Measurements from ENCODE around the gene TEX54. TPM values are rescaled to one million over a fixed set of nuclear protein-coding genes. Genes with fewer than 3 reads are reported as not detected.
A peak's percentile ranks its signal among the peaks of the same experiment; 100 is the strongest.
"Not testable (repeated sequence)": the region's sequence is repeated elsewhere in the genome, so short reads cannot be mapped to it uniquely, and the experiment has no call there.

Gene TEX54
- total RNA-seq, 2 donors from 2014 or later: not detected

DNA sequence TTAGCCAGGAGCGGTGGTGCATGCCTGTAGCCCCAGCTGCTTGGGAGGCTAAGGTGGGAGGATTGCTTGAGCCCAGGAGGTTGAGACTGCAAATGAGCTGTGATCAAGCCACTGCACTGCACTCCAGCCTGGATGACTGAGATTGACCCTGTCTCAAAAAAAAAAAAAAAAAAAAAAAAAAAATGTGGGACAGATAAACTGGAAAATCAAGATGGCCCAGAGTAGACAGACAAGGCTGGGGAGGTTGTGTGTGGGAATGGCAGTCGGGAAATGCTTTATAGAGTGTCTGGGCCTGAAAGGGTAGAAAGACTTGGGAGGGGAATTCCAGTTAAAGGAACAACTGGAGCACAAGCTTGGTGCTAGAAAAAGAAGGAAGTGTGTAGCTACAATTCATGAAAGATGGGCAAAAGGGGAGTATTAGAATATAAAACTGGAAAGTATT, 24.9 kb upstream of the TEX54 start:
- intact Hi-C loops (cut with DNase I): loop anchor here in 1 of 2 donors (10.0 kb wide), 1 partner anchor 253 kb away; the partner anchor contains the start of gene MTA2
- no peak for DNase-seq
- ATAC-seq: no peak

DNA sequence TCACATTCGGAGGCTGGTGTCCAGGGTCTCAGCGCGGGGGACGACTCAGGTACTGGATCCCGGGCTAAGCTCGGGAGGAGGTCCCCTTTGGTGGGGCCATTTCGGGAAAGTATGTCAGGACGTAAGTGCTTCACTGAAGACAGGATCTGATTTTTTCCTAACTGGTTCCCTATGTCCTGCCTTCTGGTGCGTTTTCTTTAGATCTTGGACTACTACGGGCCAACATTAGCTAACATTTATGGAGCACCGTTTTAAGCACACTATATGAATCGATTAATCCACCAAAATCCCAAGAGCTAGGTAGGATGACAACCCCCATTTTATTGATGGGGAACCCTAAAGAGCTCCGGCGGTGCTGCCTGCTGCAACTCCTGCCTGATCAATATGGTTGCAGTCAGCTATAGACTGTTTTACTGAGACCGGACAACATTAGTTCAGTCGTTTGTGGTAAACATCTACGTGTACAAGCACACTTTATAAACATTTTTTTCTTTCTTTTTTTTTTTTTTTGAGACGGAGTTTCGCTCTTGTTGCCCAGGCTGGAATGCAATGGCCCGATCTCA, 23.8 kb upstream of the TEX54 start:
- DNase-seq: no peak
- peak in 1 of 2 donors; percentile 1 for ATAC-seq
- intact Hi-C loops (cut with DNase I): loop anchor here in 1 of 2 donors (10.0 kb wide), 1 partner anchor 252 kb away; the partner anchor contains the start of gene MTA2

DNA sequence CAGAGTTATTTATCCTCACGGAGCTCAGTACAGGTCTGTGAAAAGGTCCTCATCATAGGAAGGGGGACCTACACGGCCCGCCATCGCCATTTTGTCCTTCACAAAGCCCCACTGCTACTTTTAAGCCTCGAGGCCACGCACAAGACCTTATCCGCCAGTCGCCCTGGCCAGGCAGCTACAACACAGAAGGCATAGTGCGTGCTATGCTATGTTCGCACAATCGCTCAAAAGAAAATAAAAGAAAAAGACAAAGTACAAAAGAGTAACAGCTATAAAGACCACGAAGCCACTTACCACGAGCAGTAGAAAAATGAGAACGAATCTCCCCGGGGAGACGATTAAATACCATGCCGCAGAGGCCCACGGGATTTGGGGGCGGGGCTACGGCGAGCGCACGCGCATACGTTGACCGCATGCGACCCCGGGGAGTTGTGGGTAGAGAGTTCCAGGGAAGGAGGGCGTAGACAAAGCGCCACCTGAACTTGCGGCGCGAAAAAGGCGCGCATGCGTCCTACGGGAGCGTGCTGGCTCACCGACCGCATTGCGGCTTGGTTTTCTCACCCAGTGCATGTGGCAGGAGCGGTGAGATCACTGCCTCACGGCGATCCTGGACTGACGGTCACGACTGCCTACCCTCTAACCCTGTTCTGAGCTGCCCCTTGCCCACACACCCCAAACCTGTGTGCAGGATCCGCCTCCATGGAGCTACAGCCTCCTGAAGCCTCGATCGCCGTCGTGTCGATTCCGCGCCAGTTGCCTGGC, 23.1 kb upstream of the TEX54 start:
- intact Hi-C loops (cut with DNase I): loop anchor here in 1 of 2 donors (10.0 kb wide), 1 partner anchor 251 kb away; the partner anchor contains the start of gene MTA2
- DNase-seq: peak; percentile 96
- peak; percentile 98 for ATAC-seq

DNA sequence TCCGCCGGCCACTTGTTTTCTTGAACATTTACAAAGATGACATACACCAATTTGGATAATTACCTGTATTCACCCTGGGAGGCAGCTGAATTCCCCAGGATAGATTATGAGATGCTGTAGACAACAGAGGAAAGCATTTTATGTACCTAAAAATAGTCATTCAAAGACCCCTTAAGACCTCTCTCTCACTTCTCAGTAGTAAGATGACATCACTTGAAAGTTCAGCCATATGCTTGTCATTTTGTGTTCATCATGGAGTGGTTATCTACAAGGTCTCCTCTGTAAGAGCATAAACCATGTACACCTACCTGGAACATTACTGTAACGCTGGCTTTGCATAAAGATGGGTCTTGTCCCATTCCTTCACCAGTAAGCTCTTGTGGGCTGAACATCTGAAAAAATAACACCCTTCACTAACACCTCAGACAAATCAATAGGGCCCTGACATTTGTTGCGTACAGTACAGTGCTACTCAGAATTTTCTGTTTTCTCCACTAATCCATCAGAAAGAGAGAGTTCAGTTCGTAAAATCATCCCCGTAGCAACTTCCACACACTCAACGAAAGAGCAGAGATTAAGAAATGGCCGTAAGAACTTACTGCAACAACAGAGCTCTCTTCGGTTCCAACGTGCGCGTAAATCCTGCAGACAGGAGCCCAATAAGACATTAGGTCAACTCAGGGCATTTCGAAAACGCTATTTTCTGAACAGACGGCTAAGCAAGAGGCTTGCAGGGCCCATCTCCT, 22.4 kb upstream of the TEX54 start:
- ATAC-seq (peak in 1 of 2 donors; percentile 23), DNase-seq (no peak)
- intact Hi-C loops (cut with DNase I): loop anchor here in 1 of 2 donors (10.0 kb wide), 1 partner anchor 250 kb away; the partner anchor contains the start of gene MTA2

DNA sequence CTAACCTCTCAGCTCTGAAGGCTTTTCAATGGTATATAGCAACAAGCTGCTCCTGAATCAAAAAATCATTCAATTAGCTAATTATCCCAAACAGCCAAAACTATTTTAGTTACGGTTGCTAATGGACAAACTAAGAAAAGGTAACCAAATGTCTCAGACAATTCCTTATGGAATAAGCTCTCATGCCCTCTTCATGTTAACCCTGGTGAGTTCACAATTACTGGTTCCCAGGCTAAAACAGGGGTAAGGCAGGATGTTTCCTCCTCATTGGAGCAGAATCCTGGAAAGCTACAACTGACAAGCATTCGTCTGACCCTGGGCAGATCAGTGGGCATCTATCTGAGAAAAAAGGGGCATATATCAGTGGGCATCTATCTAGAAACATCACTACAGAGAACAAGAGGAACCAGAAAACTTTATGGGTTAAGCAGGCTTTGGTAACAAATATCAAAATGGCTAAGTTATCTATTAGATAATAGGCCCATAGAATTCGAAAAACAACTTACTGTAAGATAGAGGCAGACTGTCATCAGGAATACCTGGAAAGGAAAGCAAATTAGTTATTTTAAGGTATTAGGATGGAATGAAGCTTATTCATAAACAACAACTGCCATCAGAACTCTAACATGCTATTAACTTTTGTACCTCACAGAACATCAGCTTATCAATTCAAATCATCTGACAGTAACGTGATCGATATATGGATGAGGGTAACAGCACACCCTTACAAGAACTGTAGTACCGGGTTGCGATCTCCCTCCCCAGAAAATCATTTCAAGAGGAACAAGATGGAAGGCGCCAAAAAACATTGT, 21.6 kb upstream of the TEX54 start:
- DNase-seq (no peak), ATAC-seq (no peak)
- intact Hi-C loops (cut with DNase I): loop anchor here in 1 of 2 donors (10.0 kb wide), 1 partner anchor 249 kb away; the partner anchor contains the start of gene MTA2

DNA sequence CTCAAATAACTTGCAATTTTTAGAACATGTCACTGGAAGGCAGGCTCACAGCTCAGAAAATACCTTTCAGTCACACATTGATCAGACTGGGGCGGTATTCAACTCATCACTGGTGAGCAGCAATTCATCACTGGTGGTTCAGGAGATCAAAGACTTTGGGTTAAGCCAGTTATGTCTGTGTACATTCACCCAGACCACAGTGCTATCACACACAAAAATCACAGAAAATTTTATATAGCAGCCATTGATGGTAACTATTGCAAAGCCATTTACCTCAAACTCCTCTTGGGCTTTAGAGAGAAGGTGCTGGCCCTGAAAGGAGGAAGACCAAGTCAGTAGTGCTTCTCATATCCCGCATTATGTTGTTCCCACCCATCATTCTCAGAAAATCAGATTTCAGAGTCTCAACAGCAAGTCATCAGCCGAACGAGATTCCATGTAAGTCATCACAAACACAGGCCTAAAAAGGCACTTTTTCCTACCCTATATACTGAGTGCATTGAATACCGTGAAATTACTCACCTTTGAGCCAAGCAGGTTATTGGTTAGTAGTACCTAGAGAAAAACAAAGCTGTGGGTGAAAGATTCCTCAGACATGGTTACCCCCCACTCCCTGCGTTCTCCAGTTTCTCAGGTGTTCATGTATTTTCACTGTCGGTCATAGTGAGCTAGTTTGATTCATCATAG, 20.8 kb upstream of the TEX54 start:
- intact Hi-C loops (cut with DNase I): loop anchor here in 1 of 2 donors (10.0 kb wide), 1 partner anchor 249 kb away; the partner anchor contains the start of gene MTA2
- no peak for DNase-seq
- ATAC-seq: no peak

DNA sequence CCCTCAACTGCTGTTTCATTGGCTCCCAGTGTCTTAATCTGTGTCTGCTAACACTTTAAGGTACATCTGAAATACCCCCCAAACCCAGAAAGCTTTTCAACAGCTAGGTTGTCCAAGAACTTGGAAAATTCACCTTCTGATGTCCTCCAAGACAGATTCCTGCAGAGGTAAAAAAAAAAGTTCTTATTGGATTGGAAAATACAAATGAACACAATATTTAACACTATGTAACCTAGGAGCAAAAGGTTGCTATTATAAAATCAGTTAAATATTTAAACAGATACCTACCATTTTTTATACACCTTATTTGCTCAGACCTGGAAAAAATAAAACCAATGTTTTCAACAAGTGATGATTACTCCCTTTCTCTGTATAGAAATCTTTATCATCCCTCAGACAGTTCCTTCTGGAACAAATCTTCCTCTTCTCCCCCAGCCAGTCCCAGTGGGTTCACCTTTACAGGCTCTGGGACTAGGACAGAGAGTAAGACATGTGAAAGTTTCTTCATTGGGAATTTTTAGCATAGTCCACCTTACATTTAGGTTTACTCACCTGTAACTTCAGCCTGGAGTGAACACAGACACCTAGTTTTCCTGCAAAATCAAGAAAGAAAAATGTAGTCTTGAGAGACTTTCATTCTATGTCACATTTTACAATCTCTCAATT, 20.0 kb upstream of the TEX54 start:
- no peak for ATAC-seq
- intact Hi-C loops (cut with DNase I): loop anchor here in 1 of 2 donors (10.0 kb wide), 1 partner anchor 248 kb away; the partner anchor contains the start of gene MTA2
- DNase-seq: no peak

DNA sequence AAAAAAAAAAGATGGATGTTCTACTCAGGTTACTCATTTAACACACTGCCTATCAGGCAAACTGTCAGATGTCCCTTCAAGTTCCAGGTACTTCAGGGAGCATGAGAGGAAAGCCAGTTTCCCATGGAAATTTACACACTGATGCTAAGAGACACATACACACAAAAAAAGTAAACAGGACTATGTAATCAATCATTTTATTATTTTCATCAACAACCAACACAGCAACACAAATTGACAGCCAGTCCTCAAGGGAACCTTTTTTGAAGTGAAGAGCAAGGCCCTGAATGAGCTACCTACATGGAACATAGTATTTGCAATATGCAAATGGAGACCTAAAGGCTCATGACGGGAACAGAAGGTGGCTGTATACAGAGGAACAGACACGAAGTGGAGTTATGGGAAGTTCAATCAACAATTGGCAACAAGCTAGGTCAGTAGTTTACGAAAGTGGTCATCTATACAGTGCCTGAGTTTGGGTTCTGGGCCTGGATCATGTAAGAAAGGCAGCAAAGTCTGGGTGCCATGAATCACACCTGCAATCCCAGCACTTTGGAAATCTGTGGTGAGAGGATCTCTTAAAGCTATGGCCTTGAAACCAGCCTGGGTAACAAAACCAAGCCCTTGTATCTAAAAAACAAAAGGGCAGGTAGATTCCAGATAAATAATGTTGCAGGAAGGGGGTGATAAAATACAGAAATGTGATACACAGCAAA, 19.3 kb upstream of the TEX54 start:
- ATAC-seq: no peak
- intact Hi-C loops (cut with DNase I): loop anchor here in 1 of 2 donors (10.0 kb wide), 1 partner anchor 247 kb away; the partner anchor contains the start of gene MTA2
- no peak for DNase-seq

DNA sequence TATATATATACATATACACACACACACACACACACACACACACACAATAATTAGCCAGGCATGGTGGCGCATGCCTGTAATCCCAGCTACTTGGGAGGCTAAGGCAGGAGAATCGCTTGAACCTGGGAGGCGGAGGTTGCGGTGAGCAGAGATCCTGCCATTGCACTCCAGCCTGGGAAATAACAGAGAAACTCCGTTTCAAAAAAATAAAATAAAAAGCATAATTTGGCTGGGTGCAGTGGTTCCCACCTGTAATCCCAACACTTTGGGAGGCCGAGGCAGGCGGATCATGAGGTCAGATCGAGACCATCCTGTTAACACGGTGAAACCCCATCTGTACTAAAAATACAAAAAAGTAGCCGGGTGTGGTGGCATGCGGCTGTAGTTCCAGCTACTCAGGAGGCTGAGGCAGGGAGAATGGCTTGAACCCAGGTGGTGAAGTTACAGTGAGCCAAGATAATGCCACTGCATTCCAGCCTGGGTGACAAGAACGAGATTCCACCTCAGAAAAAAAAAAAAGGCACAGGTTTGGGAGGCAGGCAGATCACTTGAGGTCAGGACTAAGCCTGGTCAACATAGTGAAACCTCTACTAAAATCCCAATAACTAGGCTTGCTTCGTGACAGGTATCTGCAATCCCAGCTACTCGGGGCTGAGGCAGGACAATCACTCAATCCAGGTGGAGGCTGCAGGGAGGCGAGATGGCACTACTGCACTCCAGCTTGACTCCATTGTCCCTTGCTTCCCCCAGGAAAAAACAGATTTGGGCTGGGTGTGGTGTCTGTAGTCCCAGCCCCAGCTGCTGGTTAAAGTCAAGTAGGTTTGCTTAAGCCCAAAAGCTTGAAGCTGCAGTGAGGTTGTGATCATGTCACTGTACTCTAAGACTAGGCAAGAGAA, 18.5 kb upstream of the TEX54 start:
- no peak for ATAC-seq
- intact Hi-C loops (cut with DNase I): loop anchor here in 1 of 2 donors (10.0 kb wide), 1 partner anchor 246 kb away; the partner anchor contains the start of gene MTA2
- no peak for DNase-seq

DNA sequence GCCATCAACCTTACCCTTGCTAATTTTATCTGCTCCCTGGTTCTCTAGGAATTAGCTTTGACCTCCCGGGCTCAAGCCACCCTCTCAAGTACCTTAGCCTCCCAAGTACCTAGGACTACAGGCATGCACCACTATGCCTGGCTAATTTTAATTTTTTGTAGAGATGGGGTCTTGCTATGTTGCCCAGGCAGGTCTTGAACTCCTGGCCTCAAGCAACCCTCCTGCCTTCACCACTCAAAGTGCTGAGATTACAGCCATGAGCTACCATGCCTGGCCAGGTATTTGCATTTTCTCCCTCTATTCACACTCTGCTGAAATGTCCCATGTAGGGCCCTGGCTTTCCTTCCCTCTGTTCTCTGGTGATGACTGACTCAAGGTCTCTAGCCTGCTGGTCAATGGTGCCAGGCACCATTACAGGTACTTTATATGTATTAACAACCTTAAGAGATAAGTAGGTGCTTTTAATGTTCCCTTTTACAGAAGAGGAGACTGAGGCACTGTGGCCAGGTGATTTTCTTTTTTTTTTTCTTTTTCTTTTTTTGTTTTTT, 15.2 kb upstream of the TEX54 start:
- ATAC-seq (no peak), DNase-seq (no peak)
- intact Hi-C loops (cut with DNase I): no loop called here

DNA sequence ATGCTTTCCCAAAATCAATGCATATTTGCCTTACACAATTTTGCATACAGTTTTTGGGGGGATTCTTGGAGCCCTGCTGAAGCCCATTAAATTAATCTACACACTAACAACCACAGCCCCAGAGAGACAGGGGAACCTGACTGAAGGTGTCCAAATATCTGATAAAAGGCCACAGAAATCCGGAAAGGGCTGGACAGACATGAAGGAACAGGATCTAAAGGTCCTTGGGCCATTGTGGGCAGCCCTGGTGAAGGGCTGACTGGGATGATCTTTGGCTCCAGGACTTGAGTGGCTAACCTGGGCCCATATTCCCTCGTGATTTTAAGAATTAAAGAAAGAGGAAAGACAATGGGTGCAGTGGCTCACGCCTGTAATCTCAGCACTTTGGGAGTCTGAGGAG, 13.5 kb upstream of the TEX54 start:
- intact Hi-C loops (cut with DNase I): no loop called here
- ATAC-seq: no peak

DNA sequence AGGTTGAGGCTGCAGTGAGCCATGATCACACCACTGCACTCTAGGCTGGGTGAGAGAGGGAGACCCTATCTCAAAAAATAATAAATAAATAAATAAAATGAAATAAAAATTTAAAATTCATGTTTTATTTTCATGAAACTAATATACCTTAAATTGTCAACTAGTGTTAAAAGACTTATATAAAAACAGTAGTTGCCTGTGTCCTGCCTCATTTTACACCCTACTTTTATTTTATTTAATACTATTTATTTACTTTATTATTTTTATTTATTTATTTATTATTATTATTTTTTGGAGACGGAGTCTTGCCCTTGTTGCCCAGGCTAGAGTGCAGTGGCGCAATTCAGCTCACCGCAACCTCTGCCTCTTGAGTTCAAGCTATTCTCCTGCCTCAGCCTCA, 11.5 kb upstream of the TEX54 start:
- ATAC-seq (no peak), DNase-seq (no peak)
- intact Hi-C loops (cut with DNase I): no loop called here

More for the DNA sequence above, 13.5 kb upstream of the TEX54 start:
- no peak for DNase-seq

DNA sequence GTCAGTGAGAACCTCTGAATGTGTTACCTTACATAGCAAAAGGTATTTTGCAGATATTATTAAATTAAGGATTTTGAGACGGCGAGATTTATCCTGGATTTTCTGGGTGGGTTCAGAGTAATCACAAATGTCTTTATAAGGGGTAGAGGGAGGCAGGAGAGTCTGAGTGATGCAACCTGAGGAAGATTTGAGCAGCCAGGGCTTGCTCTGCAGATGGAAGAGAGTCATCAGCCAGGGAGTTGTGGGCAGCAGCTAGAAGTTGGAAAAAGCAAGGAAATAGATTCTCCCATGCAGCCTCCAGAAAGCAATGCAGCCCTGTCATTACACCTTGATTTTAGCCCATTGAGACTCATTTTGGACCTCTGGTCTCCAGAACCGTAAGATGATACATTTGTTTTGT, 10.8 kb upstream of the TEX54 start:
- DNase-seq: no peak
- intact Hi-C loops (cut with DNase I): no loop called here
- no peak for ATAC-seq

DNA sequence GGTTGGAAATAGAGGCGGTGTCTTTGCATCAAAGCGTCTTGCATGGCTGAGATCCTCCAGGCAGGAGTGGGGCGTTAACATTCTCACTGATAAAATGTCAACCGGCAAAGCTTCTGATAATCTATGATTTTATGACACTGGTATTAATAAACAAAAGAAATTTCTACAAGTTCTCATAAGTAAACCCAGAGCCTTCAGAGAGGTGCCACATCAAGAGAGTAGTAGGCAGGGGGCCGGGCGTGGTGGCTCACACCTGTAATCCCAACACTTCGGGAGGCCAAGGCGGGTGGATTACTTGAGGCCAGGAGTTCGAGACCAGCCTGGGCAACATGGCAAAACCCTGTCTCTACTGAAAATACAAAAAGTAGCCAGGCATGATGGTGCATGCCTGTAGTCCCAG, 10.2 kb upstream of the TEX54 start:
- ATAC-seq; DNase-seq; intact Hi-C loops (cut with DNase I): not testable (repeated sequence)

DNA sequence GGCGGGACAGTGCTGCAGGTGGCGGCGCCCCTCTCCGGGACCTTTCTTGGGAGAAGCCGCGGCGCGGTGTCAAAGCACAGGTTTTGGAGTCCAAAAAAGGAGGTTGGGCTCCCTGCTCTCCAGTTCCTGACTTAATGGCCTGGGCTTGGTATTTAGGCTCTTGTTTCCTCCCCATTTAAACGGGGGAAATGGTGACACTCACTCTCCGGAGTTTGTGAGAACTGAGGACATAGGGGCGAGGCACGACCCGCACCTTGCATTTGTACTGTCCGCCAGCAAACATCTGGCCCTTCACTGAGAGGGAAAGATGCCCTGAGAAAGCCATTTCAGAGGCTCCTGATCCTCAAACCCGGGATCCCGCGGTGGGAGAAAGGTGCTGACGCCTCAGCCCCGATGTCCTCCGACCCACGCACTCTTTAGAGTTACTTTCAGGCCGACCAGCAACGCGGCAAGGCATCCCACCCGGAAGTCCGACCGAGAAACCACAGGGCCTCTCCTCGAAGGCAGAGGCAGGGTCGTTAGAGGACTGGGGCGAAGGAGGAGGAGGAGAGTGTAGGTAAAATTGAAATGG, 9.6 kb upstream of the TEX54 start:
- ATAC-seq: peak in 1 of 2 donors; percentile 1
- peak; percentile 43 for DNase-seq
- intact Hi-C loops (cut with DNase I): no loop called here

All from left cardiac atrium (tissue), 4 donors.